Neutrophil (primary cell): ENCODE data around the gene TPM4.

Source experiments
- H3K27ac ChIP-seq: fragments of 200-600 bp; sonication (generic); 2 replicates; pipeline ENCODE4 v1.5.1; 2016; ENCODE audit warnings: mild to moderate bottlenecking, moderate library complexity
- H3K27me3 ChIP-seq: fragments of 200-600 bp; sonication (generic); 2 replicates; pipeline ENCODE4 v1.6.0; 2016; ENCODE audit warnings: mild to moderate bottlenecking
- H3K36me3 ChIP-seq: fragments of 200-600 bp; sonication (generic); 2 replicates; pipeline ENCODE4 v1.5.1; 2017
- H3K4me1 ChIP-seq, 2 experiments: fragments of 200-600 bp in 1 of 2; sonication (generic) in 1 of 2; 1 replicate in 1 of 2; 2 replicates in 1 of 2; pipeline versions ENCODE4 v1.5.1 to v1.6.1; 2013 to 2016; ENCODE audit warnings: low read depth in 1 of 2, low read length in 1 of 2, mild to moderate bottlenecking in 1 of 2, moderate library complexity in 1 of 2; ENCODE audit not compliant: control insufficient read depth in 1 of 2, insufficient read depth in 1 of 2
- H3K4me3 ChIP-seq, 2 experiments: fragments of 200-600 bp in 1 of 2; sonication (generic) in 1 of 2; 1 replicate in 1 of 2; 2 replicates in 1 of 2; pipeline ENCODE4 v1.5.1; 2013 to 2016; ENCODE audit warnings: low read depth in 1 of 2, low read length in 1 of 2, mild to moderate bottlenecking in 1 of 2, moderate library complexity in 1 of 2
- H3K9me3 ChIP-seq: fragments of 200-600 bp; sonication (generic); 2 replicates; pipeline ENCODE4 v1.5.1; 2016
- CTCF ChIP-seq: fragments of 200-600 bp; sonication (generic); IDR thresholded peaks from 2 replicates; pipeline ENCODE4 v1.5.1; 2016; ENCODE audit warnings: antibody characterized with exemption

The TPM4 gene

GRCh38 chr19:16144216-16144581, 67.9 kb downstream of the TPM4 start:
- peaks cover 82 to 92% of the 10 kb centered on the region in 2 experiments for H3K4me1 ChIP-seq
- H3K36me3 ChIP-seq = peaks cover 24% of the 10 kb centered on the region
- no peaks in the 10 kb centered on the region for H3K27me3 ChIP-seq
- no peaks in the 10 kb centered on the region for H3K9me3 ChIP-seq
- H3K4me3 ChIP-seq = peak overlapping the region; percentile 88 to 93
- H3K27ac ChIP-seq = peak overlapping the region; percentile 96
- TF ChIP-seq CTCF = no peak

GRCh38 chr19:16146112-16146511, 69.8 kb downstream of the TPM4 start:
- Histone ChIP-seq H3K27me3 (no peaks in the 10 kb centered on the region), H3K4me1 (peaks cover 82 to 92% of the 10 kb centered on the region in 2 experiments), H3K36me3 (peaks cover 43% of the 10 kb centered on the region), H3K27ac (peak overlapping the region; percentile 96), H3K9me3 (no peaks in the 10 kb centered on the region), H3K4me3 (peak overlapping the region; percentile 88 to 93)
- TF ChIP-seq CTCF = no peak

- no peak for TF ChIP-seq CTCF
- Histone ChIP-seq H3K36me3 (peaks cover 68% of the 10 kb centered on the region), H3K4me3 (peak overlapping the region; percentile 47 to 88), H3K27ac (peak overlapping the region; percentile 96), H3K9me3 (no peaks in the 10 kb centered on the region), H3K4me1 (peaks cover 69 to 74% of the 10 kb centered on the region in 2 experiments), H3K27me3 (no peaks in the 10 kb centered on the region)
Measured at GRCh38 chr19:16148443-16149229, 72.3 kb downstream of the TPM4 start.
